NB4 (cell line): ENCODE measurements around the gene FXN.

Experiments used
- POLR2A ChIP-seq: IDR thresholded peaks from 2 replicates; pipeline ENCODE4 v1.6.1; 2011; ENCODE audit warnings: mild to moderate bottlenecking; ENCODE audit not compliant: insufficient read length; ENCODE audit errors: extremely low read depth
- TF ChIP-seq, protein P1 (sequence below): IDR thresholded peaks from one replicate; pipeline ENCODE4 v1.5.1; 2012; ENCODE audit warnings: low read depth, low read length

DNA sequence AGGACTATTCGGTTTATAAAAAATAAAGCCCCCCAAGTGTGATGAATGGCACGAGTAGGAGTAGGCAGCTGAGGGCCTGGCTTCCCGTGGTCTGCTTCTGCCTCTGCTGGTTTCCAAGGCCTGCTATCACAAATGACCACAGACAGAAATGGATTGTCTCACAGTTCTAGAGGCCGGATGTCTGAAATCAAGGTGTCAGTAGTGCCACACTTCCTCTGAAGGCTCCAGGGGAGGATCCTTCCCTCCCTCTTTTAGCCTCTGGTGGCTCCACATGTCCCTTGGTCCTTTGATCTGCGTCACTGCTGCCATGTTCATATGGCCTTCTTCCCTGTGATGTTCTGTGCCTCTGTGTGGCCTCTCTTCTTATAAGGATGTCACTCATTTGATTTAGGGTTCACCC is 36.7 kb upstream of the FXN start:
- TF ChIP-seq POLR2A, result no peak
- TF ChIP-seq, protein P1, sequence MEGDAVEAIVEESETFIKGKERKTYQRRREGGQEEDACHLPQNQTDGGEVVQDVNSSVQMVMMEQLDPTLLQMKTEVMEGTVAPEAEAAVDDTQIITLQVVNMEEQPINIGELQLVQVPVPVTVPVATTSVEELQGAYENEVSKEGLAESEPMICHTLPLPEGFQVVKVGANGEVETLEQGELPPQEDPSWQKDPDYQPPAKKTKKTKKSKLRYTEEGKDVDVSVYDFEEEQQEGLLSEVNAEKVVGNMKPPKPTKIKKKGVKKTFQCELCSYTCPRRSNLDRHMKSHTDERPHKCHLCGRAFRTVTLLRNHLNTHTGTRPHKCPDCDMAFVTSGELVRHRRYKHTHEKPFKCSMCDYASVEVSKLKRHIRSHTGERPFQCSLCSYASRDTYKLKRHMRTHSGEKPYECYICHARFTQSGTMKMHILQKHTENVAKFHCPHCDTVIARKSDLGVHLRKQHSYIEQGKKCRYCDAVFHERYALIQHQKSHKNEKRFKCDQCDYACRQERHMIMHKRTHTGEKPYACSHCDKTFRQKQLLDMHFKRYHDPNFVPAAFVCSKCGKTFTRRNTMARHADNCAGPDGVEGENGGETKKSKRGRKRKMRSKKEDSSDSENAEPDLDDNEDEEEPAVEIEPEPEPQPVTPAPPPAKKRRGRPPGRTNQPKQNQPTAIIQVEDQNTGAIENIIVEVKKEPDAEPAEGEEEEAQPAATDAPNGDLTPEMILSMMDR, result no peak
